Omental fat pad (tissue), 4 donors: ENCODE data around the gene RPLP1. TPM values are rescaled to one million over a fixed set of nuclear protein-coding genes. Genes with fewer than 3 reads are reported as not detected.

ENCODE experiments used
- ATAC-seq: fragments of 150-250 bp; one replicate; pipeline ENCODE4 v1.9.1; 2016; ENCODE audit warnings: mild to moderate bottlenecking, moderate library complexity; ENCODE audit not compliant: low FRiP score
- DNase-seq: peaks from one replicate; pipeline ENCODE4 v3.0.0-alpha.2; 2019; ENCODE audit warnings: low spot score
- CTCF ChIP-seq, 3 donors: fragments of 450-650 bp; IDR thresholded peaks; one replicate each; pipeline ENCODE4 v1.5.1; 2016 to 2017; ENCODE audit warnings: antibody characterized with exemption in 3 of 3, mild to moderate bottlenecking in 3 of 3, moderate library complexity in 2 of 3
- total RNA-seq, 4 donors: library from RNA; depleted of rRNA; stranded (reverse); fragments of >200 nt; gene quantifications; one replicate each; pipeline ENCODE4 v1.1.0, GENCODE V29; 2016

The RPLP1 gene
- total RNA-seq, 4 donors from 2014 or later, result 539 to 795 (median 579) TPM

GRCh38 chr15:69493406-69493805, 40.8 kb downstream of the RPLP1 start:
- no peak for ATAC-seq
- TF ChIP-seq CTCF (IDR thresholded peaks at IDR 0.05), result no peak
- DNase-seq, result no peak

- no peak for TF ChIP-seq CTCF (IDR thresholded peaks at IDR 0.05)
- DNase-seq (no peak), ATAC-seq (no peak)
Observed at GRCh38 chr15:69496001-69496400, 43.4 kb downstream of the RPLP1 start.

- DNase-seq (no peak), ATAC-seq (no peak)
- no peak for TF ChIP-seq CTCF (IDR thresholded peaks at IDR 0.05)
Observed at GRCh38 chr15:69497076-69497475, 44.5 kb downstream of the RPLP1 start.

GRCh38 chr15:69497667-69498066, 45.0 kb downstream of the RPLP1 start:
- no peak for TF ChIP-seq CTCF (IDR thresholded peaks at IDR 0.05)
- DNase-seq, result no peak
- no peak for ATAC-seq

GRCh38 chr15:69498282-69498681, 45.7 kb downstream of the RPLP1 start:
- TF ChIP-seq CTCF (IDR thresholded peaks at IDR 0.05), result no peak
- DNase-seq (no peak), ATAC-seq (no peak)

- DNase-seq (no peak), ATAC-seq (no peak)
- TF ChIP-seq CTCF (IDR thresholded peaks at IDR 0.05), result no peak
Observed at GRCh38 chr15:69498987-69499386, 46.4 kb downstream of the RPLP1 start.

- DNase-seq (no peak), ATAC-seq (no peak)
- TF ChIP-seq CTCF (IDR thresholded peaks at IDR 0.05), result no peak
Observed at GRCh38 chr15:69499521-69500211, 47.0 kb downstream of the RPLP1 start.
